GM19240 (cell line): Measurements from ENCODE around the gene PCDHA4.
"Not testable (repeated sequence)": the region's sequence is repeated elsewhere in the genome, so short reads cannot be mapped to it uniquely, and the experiment has no call there.

Source experiments
- DNase-seq: peaks from one replicate; pipeline ENCODE4 v3.0.0; 2011; ENCODE audit warnings: low spot score; ENCODE audit not compliant: insufficient read length

Gene PCDHA4

GRCh38 chr5:140806834-140807775, at the start of gene PCDHA4:
Gene PCDHA4, plus strand, starts transcription at chr5:140807068.
- DNase-seq, result no peak

DNA sequence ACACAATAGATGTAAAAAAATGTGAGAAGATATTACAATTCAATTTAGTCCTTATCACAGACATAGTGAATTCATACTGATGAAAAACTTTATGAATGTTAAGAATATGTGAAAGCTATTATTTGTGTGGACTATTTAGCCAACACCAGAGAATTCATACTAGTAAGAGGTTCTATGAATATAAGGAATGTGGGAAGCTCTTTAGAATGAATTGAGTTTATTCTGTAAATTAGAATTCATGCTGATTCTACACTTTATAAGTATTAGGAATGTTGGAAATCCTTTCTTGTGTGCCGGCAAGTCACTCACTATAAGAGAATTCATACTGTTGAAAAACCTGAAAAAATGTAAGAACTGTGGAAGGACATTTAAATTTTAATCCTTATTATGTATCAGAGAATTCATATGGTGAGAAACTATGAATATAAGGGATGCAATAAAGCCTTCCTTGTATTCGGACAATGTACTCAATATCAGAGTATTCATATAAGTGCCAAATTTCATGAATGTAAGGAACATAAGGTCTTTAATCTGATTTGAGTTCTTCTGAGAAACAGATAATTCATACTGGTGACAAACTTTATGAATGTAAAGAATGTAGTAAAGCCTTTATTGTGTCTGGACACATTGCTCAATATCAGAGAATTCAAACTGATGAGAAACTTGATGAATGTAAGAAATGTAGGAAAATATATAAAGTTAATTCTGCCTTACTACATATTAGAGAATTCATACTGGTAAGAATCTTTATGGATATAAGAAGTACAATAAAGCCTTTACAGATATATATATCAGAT, 42.5 kb upstream of the PCDHA4 start:
- DNase-seq, result no peak

- no peak for DNase-seq
Observed at GRCh38 chr5:140767444-140767843, 39.4 kb upstream of the PCDHA4 start.

DNA sequence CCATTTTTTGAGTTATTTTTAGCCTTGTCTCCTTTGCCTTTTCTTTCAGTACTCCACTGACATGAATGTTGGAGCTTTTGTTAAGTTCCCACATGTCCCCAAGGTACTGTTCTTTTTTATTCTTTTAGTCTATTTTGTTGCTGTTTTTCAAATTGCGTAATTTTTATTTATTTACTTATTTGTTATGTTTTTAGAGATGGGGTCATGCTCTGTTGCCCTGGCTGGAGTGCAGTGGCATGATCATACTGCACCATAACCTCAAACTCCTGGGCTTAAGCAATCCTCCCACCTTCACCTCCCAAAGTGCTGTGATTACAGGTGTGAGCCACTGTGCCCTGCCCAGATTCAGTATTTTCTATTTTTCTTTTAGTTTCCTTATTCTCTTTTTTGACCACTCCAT, 26.4 kb upstream of the PCDHA4 start:
- DNase-seq, result no peak

- DNase-seq, result no peak
Observed at GRCh38 chr5:140785905-140786686, 20.8 kb upstream of the PCDHA4 start, which contains the start of gene PCDHA1. Gene PCDHA1, plus strand, starts transcription at chr5:140786140.

- not testable (repeated sequence) for DNase-seq
Observed at GRCh38 chr5:140787422-140787821, 19.4 kb upstream of the PCDHA4 start.

- DNase-seq, result not testable (repeated sequence)
Observed at GRCh38 chr5:140787849-140788504, 18.9 kb upstream of the PCDHA4 start.

GRCh38 chr5:140791089-140791488, 15.8 kb upstream of the PCDHA4 start:
- no peak for DNase-seq

- no peak for DNase-seq
Observed at GRCh38 chr5:140794595-140795258, 12.1 kb upstream of the PCDHA4 start, which contains the start of gene PCDHA2. Gene PCDHA2, plus strand, starts transcription at chr5:140794852.

GRCh38 chr5:140795259-140795641, 11.6 kb upstream of the PCDHA4 start:
- DNase-seq, result no peak

- DNase-seq, result not testable (repeated sequence)
Observed at GRCh38 chr5:140796072-140796717, 10.7 kb upstream of the PCDHA4 start.

DNA sequence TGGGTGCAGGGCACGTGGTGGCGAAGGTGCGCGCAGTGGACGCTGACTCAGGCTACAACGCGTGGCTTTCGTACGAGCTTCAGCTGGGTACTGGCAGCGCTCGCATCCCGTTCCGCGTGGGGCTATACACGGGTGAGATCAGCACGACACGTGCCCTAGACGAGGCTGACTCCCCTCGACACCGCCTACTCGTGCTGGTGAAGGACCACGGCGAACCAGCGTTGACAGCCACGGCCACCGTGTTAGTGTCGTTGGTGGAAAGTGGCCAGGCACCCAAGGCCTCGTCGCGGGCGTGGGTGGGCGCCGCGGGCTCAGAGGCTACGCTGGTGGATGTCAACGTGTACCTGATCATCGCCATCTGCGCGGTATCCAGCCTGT, 10.2 kb upstream of the PCDHA4 start:
- no peak for DNase-seq

GRCh38 chr5:140800816-140801493, 5.9 kb upstream of the PCDHA4 start, which contains the start of gene PCDHA3:
Gene PCDHA3, plus strand, starts transcription at chr5:140801057.
- DNase-seq, result no peak

DNA sequence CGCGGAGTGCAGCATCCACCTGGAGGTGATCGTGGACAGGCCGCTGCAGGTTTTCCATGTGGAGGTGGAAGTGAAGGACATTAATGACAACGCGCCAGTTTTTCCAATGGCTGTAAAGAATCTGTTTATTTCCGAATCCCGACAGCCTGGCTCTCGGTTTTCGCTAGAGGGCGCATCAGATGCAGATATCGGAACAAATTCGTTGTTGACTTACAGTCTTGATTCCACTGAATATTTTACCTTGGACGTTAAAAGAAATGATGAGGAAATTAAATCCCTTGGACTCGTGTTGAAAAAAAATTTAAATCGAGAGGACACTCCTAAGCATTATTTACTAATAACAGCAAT, 5.4 kb upstream of the PCDHA4 start:
- no peak for DNase-seq

- DNase-seq, result not testable (repeated sequence)
Observed at GRCh38 chr5:140802381-140802780, 4.5 kb upstream of the PCDHA4 start.

GRCh38 chr5:140802781-140803271, 4.0 kb upstream of the PCDHA4 start:
- DNase-seq, result no peak

DNA sequence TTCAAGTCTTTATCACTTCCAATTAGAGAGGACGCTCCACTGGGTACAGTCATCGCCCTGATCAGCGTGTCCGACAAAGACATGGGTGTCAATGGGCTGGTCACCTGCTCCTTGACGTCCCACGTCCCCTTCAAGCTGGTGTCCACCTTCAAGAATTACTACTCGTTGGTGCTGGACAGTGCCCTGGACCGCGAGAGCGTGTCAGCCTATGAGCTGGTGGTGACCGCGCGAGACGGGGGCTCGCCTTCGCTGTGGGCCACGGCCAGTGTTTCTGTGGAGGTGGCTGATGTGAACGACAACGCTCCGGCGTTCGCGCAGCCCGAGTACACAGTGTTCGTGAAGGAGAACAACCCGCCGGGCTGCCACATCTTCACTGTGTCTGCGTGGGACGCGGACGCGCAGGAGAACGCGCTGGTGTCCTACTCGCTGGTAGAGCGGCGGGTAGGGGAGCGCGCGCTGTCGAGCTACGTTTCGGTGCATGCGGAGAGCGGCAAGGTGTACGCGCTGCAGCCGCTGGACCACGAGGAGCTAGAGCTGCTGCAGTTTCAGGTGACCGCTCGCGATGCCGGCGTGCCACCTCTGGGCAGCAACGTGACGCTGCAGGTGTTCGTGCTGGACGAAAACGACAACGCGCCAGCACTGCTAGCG, 1.5 kb downstream of the PCDHA4 start:
- DNase-seq, result not testable (repeated sequence)

GRCh38 chr5:140808889-140809291, 2.0 kb downstream of the PCDHA4 start:
- DNase-seq, result no peak
